GM23338 (cell line): ENCODE measurements around the gene ZNF397. TPM values are rescaled to one million over a fixed set of nuclear protein-coding genes. Genes with fewer than 3 reads are reported as not detected.

Experiments used
- ATAC-seq: fragments of 200-7000 bp; cut with Tn5 transposase; 3 replicates; pipeline ENCODE4 v1.9.1; 2020
- DNase-seq: peaks from one replicate; pipeline ENCODE4 v3.0.0-alpha.2; 2015; ENCODE audit warnings: low spot score
- H2AFZ ChIP-seq: fragments of 200-600 bp; sonication (generic); 2 replicates; pipeline ENCODE4 v1.8.0; 2016; ENCODE audit warnings: antibody characterized with exemption, mild to moderate bottlenecking, moderate library complexity
- H3F3A ChIP-seq: fragments of 200-600 bp; sonication (generic); replicated peaks from 2 replicates; pipeline ENCODE4 v1.8.0; 2017; ENCODE audit warnings: antibody characterized with exemption, mixed run types, low read depth
- H3K27ac ChIP-seq: fragments of 200-600 bp; sonication (generic); 2 replicates; pipeline ENCODE4 v1.6.1; 2016; ENCODE audit warnings: low read depth
- H3K27me3 ChIP-seq: fragments of 200-600 bp; sonication (generic); 2 replicates; pipeline ENCODE4 v1.8.0; 2016; ENCODE audit warnings: mild to moderate bottlenecking, mixed run types, moderate library complexity; ENCODE audit not compliant: insufficient read depth
- H3K36me3 ChIP-seq: fragments of 200-600 bp; sonication (generic); 2 replicates; pipeline ENCODE4 v1.8.0; 2016; ENCODE audit warnings: mild to moderate bottlenecking; ENCODE audit not compliant: insufficient read depth
- H3K4me1 ChIP-seq: fragments of 200-600 bp; sonication (generic); 2 replicates; pipeline ENCODE4 v1.8.0; 2016; ENCODE audit warnings: mild to moderate bottlenecking, moderate library complexity; ENCODE audit not compliant: insufficient read depth
- H3K4me2 ChIP-seq: fragments of 200-600 bp; sonication (generic); 2 replicates; pipeline ENCODE4 v1.7.1; 2017; ENCODE audit warnings: mixed run types
- H3K4me3 ChIP-seq: fragments of 200-600 bp; sonication (generic); 2 replicates; pipeline ENCODE4 v1.6.1; 2016; ENCODE audit warnings: mixed run types
- H3K79me2 ChIP-seq: fragments of 200-600 bp; sonication (generic); replicated peaks from 2 replicates; pipeline ENCODE4 v1.8.0; 2017; ENCODE audit warnings: mild to moderate bottlenecking; ENCODE audit not compliant: insufficient read depth
- H3K9me2 ChIP-seq: fragments of 200-600 bp; sonication (generic); 2 replicates; pipeline ENCODE4 v1.8.0; 2017; ENCODE audit not compliant: insufficient read depth
- H4K20me1 ChIP-seq: fragments of 200-600 bp; sonication (generic); replicated peaks from 2 replicates; pipeline ENCODE4 v1.8.0; 2017; ENCODE audit warnings: mild to moderate bottlenecking; ENCODE audit not compliant: insufficient read depth
- H3K27ac Mint-ChIP-seq: 2 replicates; pipeline ENCODE4 v1.8.0; 2020; ENCODE audit warnings: inconsistent platforms, mild to moderate bottlenecking, moderate library complexity, mixed read lengths
- H3K27me3 Mint-ChIP-seq: 3 replicates; pipeline ENCODE4 v1.8.0; 2022; ENCODE audit warnings: low read depth, mild to moderate bottlenecking, moderate library complexity, mixed read lengths, inconsistent platforms; ENCODE audit not compliant: insufficient read depth, poor library complexity
- H3K36me3 Mint-ChIP-seq: 3 replicates; pipeline ENCODE4 v1.8.0; 2021; ENCODE audit warnings: low read depth, mild to moderate bottlenecking, inconsistent platforms, moderate library complexity, mixed read lengths
- H3K4me1 Mint-ChIP-seq: 3 replicates; pipeline ENCODE4 v1.8.0; 2020; ENCODE audit warnings: mild to moderate bottlenecking, inconsistent platforms, mixed read lengths
- H3K4me3 Mint-ChIP-seq: 3 replicates; pipeline ENCODE4 v1.8.0; 2021; ENCODE audit warnings: moderate library complexity, mild to moderate bottlenecking, inconsistent platforms, mixed read lengths
- H3K9me3 Mint-ChIP-seq: 3 replicates; pipeline ENCODE4 v1.8.0; 2020; ENCODE audit warnings: moderate library complexity, mild to moderate bottlenecking, inconsistent platforms, mixed read lengths
- ETS1 ChIP-seq: IDR thresholded peaks from 2 replicates; pipeline ENCODE4 v1.6.1; 2016; ENCODE audit warnings: antibody characterized with exemption
- EZH2 ChIP-seq: fragments of 200-600 bp; sonication (generic); IDR thresholded peaks from one replicate; pipeline ENCODE4 v1.8.0; 2017; ENCODE audit warnings: antibody characterized with exemption, mild to moderate bottlenecking, low read depth; ENCODE audit not compliant: unreplicated experiment
- NANOG ChIP-seq: IDR thresholded peaks from 2 replicates; pipeline ENCODE4 v1.6.1; 2016; ENCODE audit warnings: antibody characterized with exemption, borderline replicate concordance
- POLR2AphosphoS5 ChIP-seq: IDR thresholded peaks from 2 replicates; pipeline ENCODE4 v1.6.1; 2016; ENCODE audit warnings: antibody characterized with exemption, low read depth
- STAT1 ChIP-seq: IDR thresholded peaks from one replicate; pipeline ENCODE4 v1.6.1; 2016; ENCODE audit warnings: antibody characterized with exemption; ENCODE audit not compliant: unreplicated experiment
- ZNF114 ChIP-seq: fragments of 250-450 bp; sonication (Bioruptor Pico); IDR thresholded peaks from 2 replicates; pipeline ENCODE4 v1.5.0; 2020; ENCODE audit warnings: mild to moderate bottlenecking, moderate library complexity
- ZNF331 ChIP-seq: fragments of 250-450 bp; sonication (Bioruptor Pico); IDR thresholded peaks from 2 replicates; pipeline ENCODE4 v1.5.0; 2020; ENCODE audit warnings: low read depth, mild to moderate bottlenecking, moderate library complexity
- polyA plus RNA-seq: library from polyadenylated mRNA; unstranded; fragments of >200 nt; fragmentation: Nextera tagmentation; extraction: Ambion mirVana; gene quantifications from 2 replicates; pipeline ENCODE4 v1.2.1, GENCODE V29; 2016
- total RNA-seq: library from RNA; depleted of rRNA; stranded (reverse); fragments of >200 nt; shearing (Covaris generic); gene quantifications from 2 replicates; pipeline ENCODE4 v1.2.3, GENCODE V29; 2014
- TF ChIP-seq, protein P1 (sequence below): IDR thresholded peaks from one replicate; pipeline ENCODE4 v1.6.1; 2018; ENCODE audit warnings: antibody characterized with exemption; ENCODE audit not compliant: unreplicated experiment
- TF ChIP-seq, protein P2 (sequence below), 2 experiments: fragments of 200-600 bp in 1 of 2; sonication (generic) in 1 of 2; conservative IDR thresholded peaks; 2 replicates each; pipeline versions ENCODE4 v1.5.1 to v1.6.1; 2016 to 2017; ENCODE audit warnings: antibody characterized with exemption in 2 of 2, low read depth in 2 of 2, mild to moderate bottlenecking in 2 of 2, moderate library complexity in 1 of 2

Gene ZNF397
- total and polyA plus RNA-seq, 2 experiments from 2014 or later: 19.1 to 48.6 TPM

DNA sequence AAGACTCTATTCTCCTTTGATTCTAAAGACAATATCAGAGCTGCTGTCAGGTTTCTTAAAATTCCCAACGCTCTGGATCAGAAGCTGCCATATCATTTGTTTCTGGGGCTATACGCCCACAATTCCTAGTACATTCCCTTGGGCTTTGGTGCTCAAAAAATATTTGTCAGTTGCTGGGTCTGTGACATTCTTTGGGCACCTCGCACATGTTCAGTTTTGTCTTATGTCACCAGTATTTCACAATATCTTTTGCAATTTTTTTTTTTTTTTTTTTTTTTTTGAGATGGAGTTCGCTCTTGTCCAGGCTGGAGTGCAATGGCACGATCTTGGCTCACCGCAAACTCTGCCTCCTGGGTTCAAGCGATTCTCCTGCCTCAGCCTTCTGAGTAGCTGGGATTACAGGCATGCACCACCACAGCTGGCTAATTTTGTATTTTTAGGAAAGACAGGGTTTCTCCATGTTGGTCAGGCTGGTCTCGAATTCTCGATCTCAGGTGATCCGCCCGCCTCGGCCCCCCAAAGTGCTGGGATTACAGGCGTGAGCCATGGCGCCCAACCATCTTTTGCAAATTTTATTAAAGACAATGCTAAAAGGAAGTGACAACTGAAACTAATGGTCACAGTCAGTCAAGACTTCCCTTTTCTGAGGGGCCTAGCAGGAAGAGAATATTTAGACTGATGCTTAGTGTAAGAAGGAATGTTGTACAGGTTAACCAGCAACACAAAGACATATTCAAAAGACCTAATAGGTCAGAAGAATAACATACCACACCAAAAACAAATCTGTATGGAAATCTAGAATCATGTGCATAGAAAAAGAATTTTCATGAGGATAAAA, 6.8 kb downstream of the ZNF397 start:
- Histone ChIP-seq H3K27me3 (no peaks in the 10 kb centered on the region), H2AFZ (no peak overlapping the region), H3K9me2 (no peaks in the 10 kb centered on the region), H3K4me3 (no peak overlapping the region), H3K79me2 (peaks cover 17% of the 10 kb centered on the region), H4K20me1 (peaks cover 14% of the 10 kb centered on the region; the same call in 1 of the 2 replicates), H3K4me1 (no peaks in the 10 kb centered on the region), H3F3A (no peaks in the 10 kb centered on the region), H3K36me3 (peaks cover 56% of the 10 kb centered on the region), H3K4me2 (no peak overlapping the region), H3K27ac (no peak overlapping the region)
- ATAC-seq (no peak), DNase-seq (no peak)
- TF ChIP-seq ZNF114 (CRISPR knock-in tag): no peak
- TF ChIP-seq ZNF331 (CRISPR knock-in tag): no peak
- TF ChIP-seq, protein P1, sequence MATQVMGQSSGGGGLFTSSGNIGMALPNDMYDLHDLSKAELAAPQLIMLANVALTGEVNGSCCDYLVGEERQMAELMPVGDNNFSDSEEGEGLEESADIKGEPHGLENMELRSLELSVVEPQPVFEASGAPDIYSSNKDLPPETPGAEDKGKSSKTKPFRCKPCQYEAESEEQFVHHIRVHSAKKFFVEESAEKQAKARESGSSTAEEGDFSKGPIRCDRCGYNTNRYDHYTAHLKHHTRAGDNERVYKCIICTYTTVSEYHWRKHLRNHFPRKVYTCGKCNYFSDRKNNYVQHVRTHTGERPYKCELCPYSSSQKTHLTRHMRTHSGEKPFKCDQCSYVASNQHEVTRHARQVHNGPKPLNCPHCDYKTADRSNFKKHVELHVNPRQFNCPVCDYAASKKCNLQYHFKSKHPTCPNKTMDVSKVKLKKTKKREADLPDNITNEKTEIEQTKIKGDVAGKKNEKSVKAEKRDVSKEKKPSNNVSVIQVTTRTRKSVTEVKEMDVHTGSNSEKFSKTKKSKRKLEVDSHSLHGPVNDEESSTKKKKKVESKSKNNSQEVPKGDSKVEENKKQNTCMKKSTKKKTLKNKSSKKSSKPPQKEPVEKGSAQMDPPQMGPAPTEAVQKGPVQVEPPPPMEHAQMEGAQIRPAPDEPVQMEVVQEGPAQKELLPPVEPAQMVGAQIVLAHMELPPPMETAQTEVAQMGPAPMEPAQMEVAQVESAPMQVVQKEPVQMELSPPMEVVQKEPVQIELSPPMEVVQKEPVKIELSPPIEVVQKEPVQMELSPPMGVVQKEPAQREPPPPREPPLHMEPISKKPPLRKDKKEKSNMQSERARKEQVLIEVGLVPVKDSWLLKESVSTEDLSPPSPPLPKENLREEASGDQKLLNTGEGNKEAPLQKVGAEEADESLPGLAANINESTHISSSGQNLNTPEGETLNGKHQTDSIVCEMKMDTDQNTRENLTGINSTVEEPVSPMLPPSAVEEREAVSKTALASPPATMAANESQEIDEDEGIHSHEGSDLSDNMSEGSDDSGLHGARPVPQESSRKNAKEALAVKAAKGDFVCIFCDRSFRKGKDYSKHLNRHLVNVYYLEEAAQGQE: no peak
- peaks cover 2% of the 10 kb centered on the region; the same call in 2 of the 3 replicates for H3K4me1 Mint-ChIP-seq
- peaks cover 2% of the 10 kb centered on the region for H3K27me3 Mint-ChIP-seq
- no peaks in the 10 kb centered on the region for H3K9me3 Mint-ChIP-seq
- H3K36me3 Mint-ChIP-seq: peaks cover 90% of the 10 kb centered on the region
- no peak overlapping the region for H3K4me3 Mint-ChIP-seq
- H3K27ac Mint-ChIP-seq: no peak overlapping the region

- H3K4me1 Mint-ChIP-seq: no peaks in the 10 kb centered on the region
- DNase-seq (no peak), ATAC-seq (no peak)
- no peaks in the 10 kb centered on the region for H3K9me2 ChIP-seq
- H3K27me3 ChIP-seq: no peaks in the 10 kb centered on the region
- peaks cover 12% of the 10 kb centered on the region; the same call in 1 of the 2 replicates for H4K20me1 ChIP-seq
- H3K27ac Mint-ChIP-seq: no peak overlapping the region
- H3K4me3 Mint-ChIP-seq: no peak overlapping the region
- peaks cover 2% of the 10 kb centered on the region for H3K27me3 Mint-ChIP-seq
- H3K36me3 Mint-ChIP-seq: peaks cover 90% of the 10 kb centered on the region
- H3K9me3 Mint-ChIP-seq: peaks cover 1% of the 10 kb centered on the region; the same call in 1 of the 3 replicates
- no peaks in the 10 kb centered on the region for H3K4me1 ChIP-seq
- H3K79me2 ChIP-seq: 0 out of 2 replicates have a peak, but pooled peaks cover 9% of the 10 kb centered on the region
- H3K36me3 ChIP-seq: peaks cover 52% of the 10 kb centered on the region
- H3K4me3 ChIP-seq: no peak overlapping the region
- H3K4me2 ChIP-seq: no peak overlapping the region
- H2AFZ ChIP-seq: no peak overlapping the region
- H3F3A ChIP-seq: no peaks in the 10 kb centered on the region
- no peak overlapping the region for H3K27ac ChIP-seq
- TF ChIP-seq STAT1 (no peak), EZH2 (no peak), NANOG (no peak), ZNF331 (CRISPR knock-in tag) (no peak), ETS1 (no peak), POLR2AphosphoS5 (no peak)
- TF ChIP-seq, protein P1: no peak
- TF ChIP-seq, protein P2, sequence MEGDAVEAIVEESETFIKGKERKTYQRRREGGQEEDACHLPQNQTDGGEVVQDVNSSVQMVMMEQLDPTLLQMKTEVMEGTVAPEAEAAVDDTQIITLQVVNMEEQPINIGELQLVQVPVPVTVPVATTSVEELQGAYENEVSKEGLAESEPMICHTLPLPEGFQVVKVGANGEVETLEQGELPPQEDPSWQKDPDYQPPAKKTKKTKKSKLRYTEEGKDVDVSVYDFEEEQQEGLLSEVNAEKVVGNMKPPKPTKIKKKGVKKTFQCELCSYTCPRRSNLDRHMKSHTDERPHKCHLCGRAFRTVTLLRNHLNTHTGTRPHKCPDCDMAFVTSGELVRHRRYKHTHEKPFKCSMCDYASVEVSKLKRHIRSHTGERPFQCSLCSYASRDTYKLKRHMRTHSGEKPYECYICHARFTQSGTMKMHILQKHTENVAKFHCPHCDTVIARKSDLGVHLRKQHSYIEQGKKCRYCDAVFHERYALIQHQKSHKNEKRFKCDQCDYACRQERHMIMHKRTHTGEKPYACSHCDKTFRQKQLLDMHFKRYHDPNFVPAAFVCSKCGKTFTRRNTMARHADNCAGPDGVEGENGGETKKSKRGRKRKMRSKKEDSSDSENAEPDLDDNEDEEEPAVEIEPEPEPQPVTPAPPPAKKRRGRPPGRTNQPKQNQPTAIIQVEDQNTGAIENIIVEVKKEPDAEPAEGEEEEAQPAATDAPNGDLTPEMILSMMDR (conservative IDR thresholded peaks at IDR 0.05; ENCODE audit: low read depth in 2 of 2): no peak
Measured at GRCh38 chr18:35248429-35248828, 7.6 kb downstream of the ZNF397 start.
